Amniotic epithelial cell (primary cell): ENCODE measurements around the gene NPC1L1.
A peak's percentile ranks its signal among the peaks of the same experiment; 100 is the strongest.
"Not testable (repeated sequence)": the region's sequence is repeated elsewhere in the genome, so short reads cannot be mapped to it uniquely, and the experiment has no call there.

ENCODE experiments used
- DNase-seq: peaks from one replicate; pipeline ENCODE4 v3.0.0-alpha.2; 2010; ENCODE audit warnings: low read depth

NPC1L1 gene

DNA sequence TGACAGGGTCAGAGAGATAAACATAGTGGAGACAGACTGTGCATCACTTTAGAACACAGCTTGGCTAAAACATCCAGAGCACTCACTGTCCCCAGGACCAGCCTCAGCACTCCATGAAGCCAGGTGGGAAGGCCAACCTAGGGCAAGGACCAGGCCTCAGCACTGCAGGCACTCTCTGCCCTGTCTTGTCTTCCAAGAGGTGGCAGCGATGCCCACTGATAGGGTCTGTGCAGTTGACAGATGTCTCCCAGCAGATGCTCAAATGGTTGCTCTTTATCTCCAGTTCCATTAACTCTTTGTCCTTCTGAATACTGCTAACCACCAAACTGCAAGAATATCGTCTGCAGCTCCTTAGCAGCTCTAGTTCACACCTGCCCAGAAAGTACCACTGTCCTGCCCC, 23.5 kb upstream of the NPC1L1 start:
- no peak for DNase-seq

GRCh38 chr7:44563171-44563679, 22.1 kb upstream of the NPC1L1 start:
- DNase-seq: no peak

- not testable (repeated sequence) for DNase-seq
Observed at GRCh38 chr7:44562622-44562962, 21.5 kb upstream of the NPC1L1 start.

- peak; percentile 73 for DNase-seq
Observed at GRCh38 chr7:44561962-44562621, 21.0 kb upstream of the NPC1L1 start.

GRCh38 chr7:44561481-44561880, 20.4 kb upstream of the NPC1L1 start:
- DNase-seq: no peak

DNA sequence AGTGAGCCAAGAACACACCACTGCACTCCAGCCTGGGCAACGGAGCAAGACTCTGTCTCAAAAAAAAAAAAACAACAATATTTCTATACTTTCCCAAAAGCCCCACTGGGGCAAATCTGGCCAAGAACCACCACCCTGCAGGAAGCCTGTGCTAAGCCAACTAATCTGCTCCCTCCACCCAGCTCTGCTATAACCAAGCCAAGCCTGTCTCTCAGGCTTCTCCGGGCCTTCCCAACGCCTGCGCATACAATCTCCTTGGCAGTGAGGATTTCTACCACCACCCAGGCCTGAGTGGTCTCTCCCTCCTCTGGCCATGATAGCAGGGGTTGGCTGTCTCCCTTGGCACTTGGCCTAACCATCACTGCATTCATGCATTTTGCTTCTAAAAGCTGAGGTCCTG, 18.4 kb upstream of the NPC1L1 start:
- DNase-seq: no peak

GRCh38 chr7:44557485-44557884, 16.4 kb upstream of the NPC1L1 start:
- DNase-seq: no peak

- peak; percentile 26 for DNase-seq
Observed at GRCh38 chr7:44555350-44555749, 14.2 kb upstream of the NPC1L1 start.

DNA sequence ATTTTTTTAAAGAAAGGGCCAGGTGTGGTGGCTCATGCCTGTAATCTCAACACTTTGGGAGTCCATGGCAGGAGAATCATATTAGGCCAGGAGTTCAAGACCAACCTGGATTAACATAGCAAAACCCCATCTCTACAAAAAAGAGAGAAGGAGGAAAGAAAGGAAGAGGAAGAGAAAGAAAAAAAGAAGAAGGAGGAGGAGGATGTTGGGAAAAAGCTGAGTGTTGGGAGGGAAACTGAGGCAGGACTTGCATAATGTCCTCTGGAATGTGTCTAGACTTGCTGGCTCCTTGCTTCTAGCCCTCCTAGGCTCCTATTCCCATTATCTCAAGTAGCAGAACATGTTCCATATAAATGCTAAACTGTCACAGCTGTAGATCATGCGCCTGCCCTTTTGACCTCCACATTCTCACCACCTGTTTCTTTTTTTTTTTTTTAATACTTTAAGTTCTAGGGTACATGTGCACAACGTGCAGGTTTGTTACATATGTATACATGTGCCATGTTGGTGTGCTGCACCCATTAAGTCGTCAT, 11.4 kb upstream of the NPC1L1 start:
- not testable (repeated sequence) for DNase-seq

- no peak for DNase-seq
Observed at GRCh38 chr7:44549457-44549856, 8.3 kb upstream of the NPC1L1 start.

- DNase-seq: no peak
Observed at GRCh38 chr7:44548893-44549292, 7.8 kb upstream of the NPC1L1 start.

GRCh38 chr7:44547536-44548231, 6.6 kb upstream of the NPC1L1 start:
- DNase-seq: no peak

DNA sequence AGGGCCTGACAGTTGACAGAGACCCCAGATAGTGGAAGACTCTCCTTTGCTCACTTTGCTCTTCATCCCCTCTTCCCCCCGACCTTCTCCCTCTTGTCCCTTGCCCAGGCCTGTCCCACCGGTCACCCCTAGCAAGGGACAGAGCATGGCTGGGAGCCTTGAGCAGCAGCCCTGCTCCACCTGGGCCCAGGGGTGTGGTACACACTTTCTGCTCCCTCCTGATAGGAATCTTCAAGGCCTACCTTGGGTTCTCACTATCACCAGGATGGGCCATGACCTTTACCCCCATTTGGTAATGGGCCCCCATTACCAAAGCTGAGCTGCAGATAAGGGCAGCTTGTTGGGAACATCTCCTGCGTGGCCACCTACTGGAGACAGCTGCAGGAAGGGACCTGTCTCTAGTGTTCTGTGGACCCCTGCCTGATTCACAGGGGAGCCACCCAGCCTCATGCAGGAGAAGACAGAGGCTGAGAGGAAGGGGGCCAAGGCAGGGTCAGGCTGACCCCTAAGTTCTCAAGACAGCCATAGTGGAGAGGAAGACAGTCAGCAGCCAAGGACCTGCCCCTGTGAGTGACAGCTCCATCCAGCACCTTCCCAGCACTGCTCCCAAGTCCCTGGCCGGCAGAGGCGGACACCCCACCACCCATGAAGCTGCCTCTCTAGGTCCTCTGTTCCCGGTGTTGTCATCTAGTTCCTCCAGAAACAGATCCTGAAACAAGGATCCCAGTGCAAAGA, 913 bp upstream of the NPC1L1 start:
- DNase-seq: no peak

DNA sequence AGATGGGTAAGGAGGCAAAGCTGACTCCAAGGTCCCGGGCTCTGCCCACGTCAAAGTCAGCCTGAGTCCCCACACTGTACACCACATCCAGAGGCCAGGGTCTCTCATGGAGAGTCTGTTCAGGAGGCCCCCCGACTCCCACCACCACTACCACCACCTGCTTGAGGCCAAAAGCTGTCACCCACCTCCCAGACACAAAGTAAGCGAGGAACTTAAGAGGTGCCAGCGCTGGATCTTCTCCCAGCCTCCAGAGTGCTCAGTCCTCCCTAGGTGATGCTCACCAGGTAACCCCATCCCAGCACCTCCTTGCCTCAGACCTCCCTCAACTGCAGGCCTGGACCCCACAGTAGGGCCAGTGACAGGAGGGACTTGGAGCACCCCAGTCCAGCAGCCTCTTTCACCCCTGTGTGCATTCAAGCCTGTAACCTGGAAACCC, 520 bp downstream of the NPC1L1 start:
- no peak for DNase-seq

- no peak for DNase-seq
Observed at GRCh38 chr7:44539669-44540506, 1.2 kb downstream of the NPC1L1 start.

DNA sequence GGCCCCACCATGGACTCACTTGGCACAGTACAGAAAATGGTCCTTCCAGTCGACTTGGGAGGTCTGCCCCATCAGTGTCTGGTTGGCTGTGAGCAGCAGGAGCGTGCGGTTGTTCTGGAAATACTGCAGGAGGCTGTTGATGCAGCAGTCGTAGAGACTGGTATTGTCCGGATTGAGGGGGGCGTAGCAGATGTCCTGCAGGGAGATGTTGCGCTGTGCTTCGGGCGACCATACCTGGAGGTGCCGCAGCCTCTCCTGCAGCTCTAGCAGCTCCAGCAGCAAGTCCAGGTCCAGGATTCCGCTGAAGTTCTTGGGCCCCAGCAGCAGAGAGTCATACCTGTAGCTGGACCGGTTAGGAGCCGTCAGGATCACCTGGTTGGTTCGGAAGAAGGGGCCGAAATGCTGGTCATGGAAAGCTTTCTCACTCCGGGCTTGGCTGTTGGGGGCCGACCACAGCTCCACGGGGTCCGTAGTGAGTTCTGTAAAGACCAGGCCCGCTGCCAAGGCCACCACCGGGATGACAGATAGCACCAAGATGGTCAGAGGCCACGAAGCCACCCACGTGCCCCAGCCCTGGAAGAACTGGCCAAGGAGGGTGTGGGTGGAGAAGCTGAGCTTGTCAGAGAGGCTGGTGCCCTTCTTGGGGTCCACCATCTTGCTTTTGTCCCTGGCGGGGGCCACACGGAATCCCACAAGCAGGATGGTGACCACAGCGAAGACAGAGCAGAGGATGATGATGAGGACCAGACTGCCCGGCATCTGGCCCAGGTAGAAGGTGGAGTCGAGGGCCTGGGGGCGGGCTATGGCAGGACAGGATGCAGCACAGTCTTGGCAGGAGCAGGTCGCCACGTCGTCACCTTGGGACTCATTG, 2.1 kb downstream of the NPC1L1 start:
- no peak for DNase-seq

GRCh38 chr7:44538093-44538797, 2.9 kb downstream of the NPC1L1 start:
- DNase-seq: no peak

GRCh38 chr7:44537442-44537841, 3.7 kb downstream of the NPC1L1 start:
- DNase-seq: no peak

DNA sequence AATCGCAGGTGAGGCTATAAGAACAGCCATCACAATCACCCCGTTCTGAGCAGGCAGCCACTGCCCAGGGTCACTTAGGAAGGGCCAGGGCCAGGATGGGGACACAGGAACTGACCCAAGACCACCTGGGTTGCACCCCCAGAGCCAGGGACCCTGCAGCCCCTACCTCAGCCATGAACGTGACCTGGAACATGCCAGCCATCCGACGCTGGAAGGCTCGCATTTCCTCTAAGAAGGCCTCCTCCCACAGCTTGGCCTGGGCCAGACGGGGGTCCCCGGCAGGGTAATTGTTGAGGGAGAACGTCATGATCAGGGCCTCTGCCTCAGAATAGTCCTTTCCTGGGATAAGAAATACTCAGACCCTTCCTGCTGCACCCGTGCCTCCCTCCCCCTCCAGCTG, 5.0 kb downstream of the NPC1L1 start:
- DNase-seq: no peak
